ENCODE results near the gene ALKBH7.
"Not testable (repeated sequence)": the region's sequence is repeated elsewhere in the genome, so short reads cannot be mapped to it uniquely, and the experiment has no call there.

ALKBH7 gene, protein sequence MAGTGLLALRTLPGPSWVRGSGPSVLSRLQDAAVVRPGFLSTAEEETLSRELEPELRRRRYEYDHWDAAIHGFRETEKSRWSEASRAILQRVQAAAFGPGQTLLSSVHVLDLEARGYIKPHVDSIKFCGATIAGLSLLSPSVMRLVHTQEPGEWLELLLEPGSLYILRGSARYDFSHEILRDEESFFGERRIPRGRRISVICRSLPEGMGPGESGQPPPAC

DNA sequence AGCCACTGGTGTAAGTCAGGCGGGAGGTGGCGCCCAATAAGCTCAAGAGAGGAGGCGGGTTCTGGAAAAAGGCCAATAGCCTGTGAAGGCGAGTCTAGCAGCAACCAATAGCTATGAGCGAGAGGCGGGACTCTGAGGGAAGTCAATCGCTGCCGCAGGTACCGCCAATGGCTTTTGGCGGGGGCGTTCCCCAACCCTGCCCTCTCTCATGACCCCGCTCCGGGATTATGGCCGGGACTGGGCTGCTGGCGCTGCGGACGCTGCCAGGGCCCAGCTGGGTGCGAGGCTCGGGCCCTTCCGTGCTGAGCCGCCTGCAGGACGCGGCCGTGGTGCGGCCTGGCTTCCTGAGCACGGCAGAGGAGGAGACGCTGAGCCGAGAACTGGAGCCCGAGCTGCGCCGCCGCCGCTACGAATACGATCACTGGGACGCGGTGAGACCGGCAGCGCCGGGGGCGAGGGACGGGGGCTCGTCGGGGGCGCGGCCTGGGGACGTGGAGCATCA is at the start of gene ALKBH7:
ALKBH7 (plus strand) TSS at position 201 of the 502 bp plus-strand sequence; CDS start at position 228, 27 bp downstream.
- DNase-seq (ENCODE audit: low read depth) = peak; percentile 85

DNA sequence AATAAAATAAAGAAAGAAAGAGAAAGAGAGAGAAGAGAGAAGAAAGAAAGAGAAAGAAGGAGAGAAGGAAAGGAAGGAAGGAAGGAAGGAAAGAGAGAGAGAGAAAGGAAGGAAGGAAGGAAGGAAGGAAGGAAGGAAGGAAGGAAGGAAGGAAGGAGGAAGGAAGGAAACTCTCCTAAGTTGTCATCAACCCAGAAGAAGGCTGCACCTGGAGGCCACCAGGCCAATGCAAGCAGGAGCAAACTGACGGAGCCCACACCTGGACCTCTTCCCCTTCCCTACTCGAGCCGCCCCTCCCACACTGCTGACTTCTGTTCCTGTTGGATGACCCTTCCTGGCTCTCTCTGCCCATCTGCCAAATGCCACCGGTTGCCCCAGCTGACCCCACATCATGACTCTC is 47.8 kb upstream of the ALKBH7 start:
- no peak for DNase-seq (ENCODE audit: low read depth)

DNA sequence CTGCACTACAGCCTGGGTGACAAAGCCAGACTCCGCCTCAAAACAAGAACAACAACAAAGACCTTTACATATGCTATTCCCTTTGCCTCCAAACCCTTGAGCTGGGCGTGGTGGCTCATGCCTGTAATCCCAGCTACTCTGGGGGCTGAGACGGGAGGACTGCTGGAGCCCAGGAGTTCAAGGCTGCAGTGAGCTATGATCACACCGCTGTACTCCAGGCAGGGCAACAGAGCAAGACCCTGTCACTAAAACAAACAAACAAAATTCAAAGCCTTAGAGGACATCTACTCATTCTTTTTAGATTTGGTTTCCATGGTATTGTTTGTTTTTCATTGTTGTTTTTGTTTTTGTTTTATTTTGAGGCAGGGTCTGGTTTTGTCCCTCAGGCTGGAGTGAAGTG is 47.0 kb upstream of the ALKBH7 start:
- no peak for DNase-seq (ENCODE audit: low read depth)

DNA sequence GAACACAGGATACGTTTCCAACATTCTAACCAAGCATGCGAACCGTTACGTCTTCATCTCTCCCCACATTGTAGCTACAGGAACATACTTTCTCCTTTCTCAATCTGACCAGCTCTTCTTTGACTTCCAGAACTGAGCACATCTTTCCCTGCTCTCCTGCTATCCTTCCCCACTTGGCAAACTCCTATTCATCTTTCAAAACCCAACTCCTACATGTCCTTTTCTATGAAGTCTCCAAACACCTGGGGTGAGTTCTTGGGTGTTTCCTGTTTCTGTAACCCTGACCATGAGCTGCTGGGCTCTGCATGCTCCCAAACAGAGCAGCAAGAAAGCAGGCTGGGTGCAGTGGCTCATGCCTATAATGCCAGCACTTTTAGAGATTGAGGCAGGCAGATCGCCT is 45.8 kb upstream of the ALKBH7 start:
- no peak for DNase-seq (ENCODE audit: low read depth)

DNA sequence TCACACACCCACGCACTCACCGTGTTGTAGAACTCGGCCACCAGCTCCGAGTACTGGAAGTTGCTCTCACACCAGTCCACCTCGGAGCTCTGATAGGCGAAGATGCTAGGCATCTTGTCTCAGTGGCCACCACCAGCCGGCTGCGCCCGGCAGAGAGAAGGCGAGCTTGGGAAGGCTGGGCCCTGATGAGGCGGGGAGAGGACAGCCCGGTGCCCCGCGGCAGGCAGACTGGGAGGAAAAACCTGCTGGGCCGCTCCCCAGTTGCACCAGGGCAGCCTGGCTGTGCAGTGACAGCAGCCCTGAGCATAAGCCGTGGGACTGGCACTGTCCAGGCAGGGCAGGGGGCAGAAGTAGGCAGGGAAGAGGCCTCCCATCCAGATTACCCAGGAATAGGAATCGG is 39.2 kb upstream of the ALKBH7 start, which contains the start of gene ACER1:
ACER1 (minus strand) TSS at position 174 of the 400 bp plus-strand sequence; CDS start at position 113, 61 bp downstream.
- DNase-seq (ENCODE audit: low read depth) = no peak

DNA sequence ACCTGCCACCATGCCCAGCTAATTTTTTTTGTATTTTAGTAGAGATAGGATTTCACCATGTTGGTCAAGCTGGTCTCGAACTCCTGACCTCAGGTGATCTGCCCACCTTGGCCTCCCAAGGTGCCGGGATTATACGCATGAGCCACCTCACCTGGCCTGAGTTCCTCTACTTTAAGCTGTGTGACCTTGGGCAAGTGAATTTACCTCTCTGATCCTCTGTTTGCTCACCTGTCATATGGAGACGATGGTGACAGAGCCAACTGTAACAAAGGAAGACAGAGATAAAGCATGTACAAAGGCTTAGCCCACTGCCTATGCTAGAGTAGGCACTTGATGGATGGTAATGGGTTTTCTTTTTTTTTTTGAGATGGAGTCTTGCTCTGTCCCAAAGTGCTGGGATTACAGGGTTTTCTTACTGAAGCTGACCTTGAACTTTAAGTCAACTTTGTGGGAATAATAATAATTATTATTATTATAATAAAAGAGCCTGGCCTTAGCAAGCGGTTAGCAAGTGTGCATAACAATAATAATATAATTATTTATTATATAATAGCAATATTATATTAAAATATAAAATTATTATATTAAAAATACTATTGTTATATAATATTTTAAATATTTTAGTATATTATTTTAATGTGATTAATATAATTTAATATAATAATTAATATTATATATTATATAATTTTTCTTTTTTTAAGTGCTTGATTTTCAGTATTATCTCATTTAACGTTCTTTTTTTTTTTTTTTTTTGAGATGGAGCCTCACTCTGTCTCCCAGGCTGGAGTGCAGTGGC is 37.9 kb upstream of the ALKBH7 start:
- no peak for DNase-seq (ENCODE audit: low read depth)

DNA sequence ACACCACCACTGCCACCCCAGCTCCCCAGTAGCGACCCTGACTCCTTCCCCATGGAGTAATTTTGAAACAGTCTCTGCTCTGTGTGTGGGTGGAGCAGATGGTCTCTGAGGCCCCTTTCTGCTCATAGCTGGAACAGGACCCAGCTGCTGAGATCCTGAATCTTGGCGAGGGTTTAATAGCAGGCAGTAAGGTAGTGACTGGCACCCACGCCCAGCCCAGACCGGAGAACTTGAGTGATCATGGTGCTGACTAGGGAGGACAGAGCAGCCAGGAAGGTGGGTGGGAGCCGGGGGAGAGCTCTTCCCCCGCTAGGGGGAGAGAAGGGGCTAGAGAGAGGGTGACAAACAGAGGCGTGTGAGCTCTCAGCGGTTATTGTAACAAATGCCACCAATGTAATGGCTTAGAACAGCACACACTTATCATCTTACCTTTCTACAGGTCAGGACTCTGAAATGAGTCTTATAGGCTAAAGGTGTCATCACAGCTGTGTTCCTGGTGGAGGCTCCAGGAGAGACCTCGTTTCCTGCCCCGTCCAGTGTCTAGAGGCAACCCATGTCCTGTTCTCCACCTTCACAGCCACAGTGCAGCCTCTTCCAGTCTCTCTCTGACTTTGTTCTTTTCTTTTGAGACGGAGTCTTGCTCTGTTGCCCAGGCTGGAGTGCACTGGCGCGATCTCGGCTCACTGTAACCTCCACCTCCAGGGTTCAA is 31.9 kb upstream of the ALKBH7 start:
- DNase-seq (ENCODE audit: low read depth) = no peak

DNA sequence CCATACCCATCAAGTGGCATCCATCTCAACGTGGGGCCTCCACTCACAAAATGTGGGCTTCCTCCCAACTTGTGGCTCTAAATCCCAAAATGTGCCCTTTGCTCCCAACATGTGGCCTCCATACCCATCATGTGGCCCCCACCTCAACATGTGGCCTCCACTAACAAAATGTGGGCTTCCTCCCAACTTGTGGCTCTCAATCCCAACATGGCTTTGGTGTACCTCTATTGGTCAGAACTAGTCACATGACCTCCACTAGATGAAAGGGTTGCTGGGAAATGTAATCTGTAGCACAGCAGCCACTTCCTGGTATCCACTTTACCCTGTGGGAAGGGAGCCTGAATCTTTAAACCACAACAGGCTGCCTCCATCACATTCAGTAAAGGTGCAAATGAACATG is 29.1 kb upstream of the ALKBH7 start:
- DNase-seq (ENCODE audit: low read depth) = no peak

DNA sequence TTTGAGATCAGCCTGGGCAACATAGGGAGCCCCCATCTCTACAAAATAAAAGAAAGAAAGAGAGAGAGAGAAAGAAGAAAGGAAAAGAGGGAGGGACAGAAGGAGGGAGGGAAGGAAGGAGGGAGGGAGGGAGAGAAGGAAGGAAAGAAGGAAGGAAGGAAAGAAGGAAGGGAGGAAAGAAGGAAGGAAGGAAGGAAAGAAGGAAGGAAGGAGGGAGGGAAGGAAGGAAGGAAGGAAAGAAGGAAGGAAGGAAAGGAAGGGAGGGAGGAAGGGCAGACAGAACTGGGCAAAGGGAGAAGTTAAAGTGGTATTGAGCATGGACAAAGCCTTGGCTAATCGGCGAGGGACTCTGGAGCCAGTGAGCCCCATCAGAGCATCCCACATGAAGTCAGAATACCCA is 23.3 kb upstream of the ALKBH7 start:
- not testable (repeated sequence) for DNase-seq (ENCODE audit: low read depth)

DNA sequence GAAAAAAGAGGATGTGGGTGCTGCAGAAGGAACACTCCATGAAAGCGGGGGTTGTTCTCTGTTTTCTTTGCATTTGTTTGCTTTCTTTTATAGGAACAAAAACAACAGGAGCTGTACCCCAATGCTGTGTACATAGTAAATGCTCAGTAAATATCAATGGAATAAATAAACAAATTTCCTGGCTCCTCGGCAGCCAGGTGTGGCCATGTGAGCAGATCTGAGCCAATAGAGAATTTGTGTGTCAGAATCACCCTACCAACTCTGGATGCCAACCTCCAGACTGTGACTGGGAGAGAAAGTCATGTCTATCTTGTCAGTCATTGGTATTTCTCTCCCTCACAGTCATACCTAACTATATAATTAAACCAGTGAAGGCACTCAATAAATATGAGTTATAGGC is 21.9 kb upstream of the ALKBH7 start:
- DNase-seq (ENCODE audit: low read depth) = no peak

DNA sequence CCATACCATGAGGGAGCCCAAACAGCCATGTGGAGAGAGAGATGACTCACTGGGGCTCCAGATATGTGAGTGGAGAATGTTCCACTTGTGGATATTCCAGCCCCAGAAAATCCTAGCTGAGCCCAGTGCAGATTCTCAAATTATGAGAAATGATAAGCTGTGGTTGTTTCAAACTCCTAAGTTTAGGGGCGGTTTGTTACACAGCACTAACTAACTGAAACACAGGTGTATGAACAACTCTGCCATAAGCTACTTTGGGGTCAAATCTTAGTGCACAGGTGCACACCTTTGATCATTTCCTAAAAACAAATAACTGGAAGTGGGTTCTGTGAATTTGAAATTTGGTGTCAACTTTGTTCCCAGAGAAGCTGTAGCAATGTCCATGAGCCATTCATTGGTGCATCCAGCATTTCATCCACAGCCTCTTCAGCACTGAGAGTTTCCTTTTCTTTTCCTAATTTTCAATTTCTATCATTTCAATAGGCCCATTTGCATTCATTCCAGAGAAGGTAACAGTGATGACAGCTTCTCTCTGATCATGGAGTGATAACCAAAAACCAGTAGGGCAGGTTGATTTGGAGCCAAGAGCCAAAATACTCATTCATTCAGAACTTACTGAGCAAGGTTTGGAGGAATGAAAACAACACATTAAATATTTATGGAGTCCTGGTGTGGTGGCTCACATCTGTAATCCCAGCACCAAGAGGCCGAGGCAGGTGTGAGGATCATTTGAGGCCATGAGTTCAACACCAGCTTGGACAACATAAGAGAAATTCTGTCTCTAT is 20.0 kb upstream of the ALKBH7 start:
- DNase-seq (ENCODE audit: low read depth) = no peak

DNA sequence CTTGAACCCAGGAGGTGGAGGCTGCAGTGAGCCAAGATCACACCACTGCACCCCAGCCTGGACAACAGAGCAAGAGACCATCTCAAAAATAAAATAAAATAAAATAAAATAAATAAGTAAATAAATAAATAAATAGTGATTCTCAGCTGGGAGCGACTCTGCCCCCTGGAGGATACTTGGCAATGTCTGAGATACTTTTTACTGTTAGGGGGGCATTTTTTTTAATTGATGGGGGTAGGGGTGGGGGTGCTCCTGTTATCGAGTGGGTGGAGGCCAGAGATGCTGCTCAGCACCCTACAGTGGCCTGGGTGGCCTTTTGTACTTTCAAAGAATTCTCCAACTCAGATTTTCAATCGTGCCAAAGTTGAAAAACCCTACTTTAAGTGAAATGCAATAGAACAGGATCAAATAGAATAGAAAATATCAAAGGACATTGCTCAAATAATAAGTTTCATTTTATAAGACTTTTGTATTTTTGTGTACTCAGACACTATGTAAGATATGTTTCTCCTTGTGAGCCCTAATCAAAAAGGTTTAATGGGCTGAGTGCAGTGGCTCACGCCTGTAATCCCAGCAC is 18.4 kb upstream of the ALKBH7 start:
- no peak for DNase-seq (ENCODE audit: low read depth)

DNA sequence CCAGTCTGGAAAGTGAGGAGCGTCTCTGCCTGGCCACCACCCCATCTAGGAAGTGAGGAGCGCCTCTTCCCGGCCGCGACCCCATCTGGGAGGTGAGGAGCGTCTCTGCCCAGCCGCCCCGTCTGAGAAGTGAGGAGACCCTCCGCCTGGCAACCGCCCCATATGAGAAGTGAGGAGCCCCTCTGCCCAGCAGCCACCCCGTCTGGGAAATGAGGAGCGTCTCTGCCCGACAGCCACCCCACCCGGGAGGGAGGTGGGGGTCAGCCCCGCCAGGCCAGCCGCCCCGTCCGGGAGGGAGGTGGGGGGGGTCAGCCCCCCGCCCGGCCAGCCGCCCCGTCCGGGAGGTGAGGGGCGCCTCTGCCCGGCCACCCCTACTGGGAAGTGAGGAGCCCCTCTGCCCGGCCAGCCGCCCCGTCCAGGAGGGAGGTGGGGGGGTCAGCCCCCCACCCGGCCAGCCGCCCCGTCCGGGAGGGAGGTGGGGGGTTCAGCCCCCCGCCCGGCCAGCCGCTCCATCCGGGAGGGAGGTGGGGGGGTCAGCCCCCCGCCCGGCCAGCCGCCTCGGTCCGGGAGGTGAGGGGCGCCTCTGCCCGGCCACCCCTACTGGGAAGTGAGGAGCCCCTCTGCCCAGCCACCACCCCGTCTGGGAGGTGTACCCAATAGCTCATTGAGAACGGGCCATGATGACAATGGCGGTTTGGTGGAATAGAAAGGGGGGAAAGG is 17.1 kb upstream of the ALKBH7 start:
- not testable (repeated sequence) for DNase-seq (ENCODE audit: low read depth)

DNA sequence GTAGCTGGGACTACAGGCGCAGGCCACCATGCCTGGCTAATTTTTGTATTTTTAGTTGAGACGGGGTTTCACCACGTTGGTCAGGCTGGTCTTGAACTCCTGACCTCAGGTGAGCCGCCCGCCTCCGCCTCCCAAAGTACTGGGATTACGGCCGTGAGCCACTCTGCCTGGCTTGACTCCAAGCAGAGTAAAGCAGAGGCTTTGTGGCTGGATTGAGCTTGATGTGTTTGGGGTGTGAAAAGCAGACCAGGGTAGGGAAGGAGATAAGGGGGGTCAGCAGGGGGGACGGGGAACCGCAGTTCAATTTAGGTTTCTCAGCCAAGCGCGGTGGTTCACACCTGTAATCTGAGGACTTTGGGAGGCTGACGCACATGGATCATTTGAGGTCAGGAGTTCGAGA is 15.4 kb upstream of the ALKBH7 start:
- no peak for DNase-seq (ENCODE audit: low read depth)

DNA sequence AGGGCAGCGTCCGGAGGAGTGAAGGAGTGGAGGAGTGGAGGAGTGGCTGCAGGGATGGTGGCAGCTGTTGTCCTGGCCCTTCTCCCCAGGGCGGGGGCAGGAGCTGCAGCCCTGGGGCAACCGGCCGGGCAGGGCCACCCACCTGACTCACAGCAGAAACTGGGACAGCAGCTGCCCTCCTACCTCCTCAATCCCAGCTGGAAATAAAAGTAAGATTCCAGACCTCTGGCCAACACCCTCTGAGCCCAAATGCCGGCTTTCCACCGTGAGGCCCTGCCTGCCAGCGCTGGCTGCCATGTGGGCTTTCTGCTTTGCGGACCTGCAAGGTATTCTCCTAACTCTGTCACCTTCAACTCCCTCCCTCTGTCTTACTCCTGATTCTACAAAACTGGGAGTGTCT is 14.6 kb upstream of the ALKBH7 start:
- DNase-seq (ENCODE audit: low read depth) = no peak

DNA sequence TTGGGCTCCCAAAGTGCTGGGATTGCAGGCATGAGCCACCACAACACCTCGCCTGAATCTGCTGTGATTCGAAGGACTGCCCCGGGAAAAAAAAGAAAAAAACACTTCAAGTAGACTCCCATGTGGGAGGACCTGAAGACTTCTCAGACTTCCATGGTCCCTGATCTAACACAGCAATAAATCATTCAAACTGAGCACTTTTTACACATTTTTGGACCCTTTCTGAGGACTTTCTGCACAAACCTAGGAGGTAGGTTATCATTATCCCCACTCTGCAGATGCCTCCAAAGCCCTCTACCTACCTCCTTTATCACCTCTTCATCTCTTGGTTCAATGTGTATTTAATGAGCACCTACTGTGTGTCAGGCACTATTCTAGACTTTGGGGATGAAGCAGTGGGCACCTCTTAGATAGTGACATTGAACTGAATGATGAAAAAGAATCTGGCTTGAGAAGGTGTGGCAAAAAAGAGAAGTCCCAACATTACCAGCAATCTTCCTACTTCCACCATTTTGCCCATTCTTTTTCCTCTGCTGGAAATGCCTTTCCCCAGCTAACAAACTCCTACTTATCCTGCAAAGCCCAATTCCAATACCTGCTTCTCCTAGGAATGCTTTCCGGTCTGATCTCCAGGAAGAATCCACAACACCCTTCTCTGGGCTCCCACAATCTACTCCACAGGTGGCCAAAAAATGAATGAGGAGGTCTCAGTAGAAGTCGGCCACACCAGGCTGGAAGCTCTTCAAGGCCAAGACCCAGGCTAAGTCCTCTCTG is 12.8 kb upstream of the ALKBH7 start:
- no peak for DNase-seq (ENCODE audit: low read depth)

DNA sequence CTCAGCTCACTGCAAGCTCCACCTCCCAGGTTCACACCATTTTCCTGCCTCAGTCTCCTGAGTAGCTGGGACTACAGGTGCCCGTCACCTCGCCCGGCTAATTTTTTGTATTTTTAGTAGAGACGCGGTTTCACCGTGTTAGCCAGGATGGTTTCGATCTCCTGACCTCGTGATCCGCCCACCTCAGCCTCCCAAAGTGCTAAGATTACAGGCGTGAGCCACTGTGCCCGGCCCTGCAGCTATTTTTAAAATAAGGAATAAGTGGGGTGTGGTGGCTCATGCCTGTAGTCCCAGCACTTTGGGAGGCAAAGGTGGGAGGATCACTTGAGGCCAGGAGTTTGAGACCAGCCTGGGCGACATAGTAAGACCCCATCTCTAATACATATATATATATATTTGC is 12.1 kb upstream of the ALKBH7 start:
- not testable (repeated sequence) for DNase-seq (ENCODE audit: low read depth)

DNA sequence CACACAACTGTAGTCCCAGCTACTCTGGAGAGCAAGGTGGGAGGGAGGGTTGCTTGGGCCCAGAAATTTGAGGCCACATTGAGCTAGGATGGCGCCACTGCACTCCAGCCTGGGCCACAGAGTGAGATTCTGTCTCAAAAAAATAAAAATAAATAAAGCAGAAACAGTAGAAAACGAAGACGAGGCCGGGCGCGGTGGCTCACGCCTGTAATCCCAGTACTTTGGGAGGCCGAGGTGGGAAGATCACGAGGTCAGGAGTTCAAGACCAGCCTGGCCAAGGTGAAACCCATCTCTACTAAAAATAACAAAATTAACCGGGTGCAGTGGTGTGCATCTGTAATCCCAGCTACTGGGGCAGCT is 11.8 kb upstream of the ALKBH7 start:
- DNase-seq (ENCODE audit: low read depth) = not testable (repeated sequence)

DNA sequence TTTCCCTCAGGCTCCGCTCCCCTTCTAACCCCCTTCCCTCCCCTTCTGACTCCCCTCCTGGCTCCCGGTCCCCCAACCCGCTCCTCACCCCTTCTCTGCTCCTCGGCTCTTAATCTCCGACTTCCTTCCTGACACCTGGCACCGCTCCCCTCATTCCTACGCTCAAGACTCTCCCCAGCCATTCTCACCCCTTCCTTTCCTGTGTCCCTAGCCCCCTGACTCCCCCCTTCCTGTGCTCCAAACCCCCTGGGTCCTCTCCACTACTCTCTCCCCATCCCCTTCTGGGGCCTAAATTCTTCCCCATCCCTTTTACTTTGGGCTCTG is 10.6 kb upstream of the ALKBH7 start:
- no peak for DNase-seq (ENCODE audit: low read depth)

DNA sequence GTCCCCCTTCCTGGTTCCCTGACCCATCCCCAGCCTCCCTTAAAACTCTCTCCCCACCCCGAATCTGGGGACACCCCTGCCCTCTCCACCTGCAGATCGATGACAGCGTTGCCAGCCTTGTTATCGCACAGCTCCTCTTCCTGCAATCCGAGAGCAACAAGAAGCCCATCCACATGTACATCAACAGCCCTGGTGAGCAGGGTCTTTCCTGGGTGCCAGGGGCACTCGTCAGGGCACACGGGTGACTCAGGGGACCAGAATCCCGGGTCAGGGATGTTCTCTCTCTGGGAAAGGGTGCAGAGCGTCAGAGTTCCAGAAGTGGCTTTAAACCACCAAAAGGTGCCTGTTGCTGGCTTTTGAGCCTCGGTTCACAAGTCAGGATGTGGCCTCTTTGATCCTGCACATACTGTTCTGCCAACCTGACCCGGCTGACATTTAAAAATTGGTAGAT is 10.2 kb upstream of the ALKBH7 start:
- DNase-seq (ENCODE audit: low read depth) = no peak
